ENCODE results near the gene RASD2.

GRCh38 chr22:35552846-35553245 lies 12.2 kb downstream of the RASD2 start:
- TF ChIP-seq CTCF (IDR thresholded peaks at IDR 0.05) (no peak), EZH2 (IDR thresholded peaks at IDR 0.05; ENCODE audit: borderline replicate concordance, insufficient read depth, low read depth, low read length, poor library complexity, severe bottlenecking) (no peak)

Data from B cell (primary cell).